Measurements from ENCODE around the gene ELL3. TPM values are rescaled to one million over a fixed set of nuclear protein-coding genes. Genes with fewer than 3 reads are reported as not detected.
A peak's percentile ranks its signal among the peaks of the same experiment; 100 is the strongest.
"Not testable (repeated sequence)": the region's sequence is repeated elsewhere in the genome, so short reads cannot be mapped to it uniquely, and the experiment has no call there.

ELL3 gene
- total RNA-seq, 1 donor from 2014 or later: 5.6 TPM

- DNase-seq (ENCODE audit: low spot score) (no peak), ATAC-seq (peak; percentile 2)
- intact Hi-C loops (cut with DNase I): no loop called here
Observed at GRCh38 chr15:43792761-43793476, 16.2 kb upstream of the ELL3 start.

DNA sequence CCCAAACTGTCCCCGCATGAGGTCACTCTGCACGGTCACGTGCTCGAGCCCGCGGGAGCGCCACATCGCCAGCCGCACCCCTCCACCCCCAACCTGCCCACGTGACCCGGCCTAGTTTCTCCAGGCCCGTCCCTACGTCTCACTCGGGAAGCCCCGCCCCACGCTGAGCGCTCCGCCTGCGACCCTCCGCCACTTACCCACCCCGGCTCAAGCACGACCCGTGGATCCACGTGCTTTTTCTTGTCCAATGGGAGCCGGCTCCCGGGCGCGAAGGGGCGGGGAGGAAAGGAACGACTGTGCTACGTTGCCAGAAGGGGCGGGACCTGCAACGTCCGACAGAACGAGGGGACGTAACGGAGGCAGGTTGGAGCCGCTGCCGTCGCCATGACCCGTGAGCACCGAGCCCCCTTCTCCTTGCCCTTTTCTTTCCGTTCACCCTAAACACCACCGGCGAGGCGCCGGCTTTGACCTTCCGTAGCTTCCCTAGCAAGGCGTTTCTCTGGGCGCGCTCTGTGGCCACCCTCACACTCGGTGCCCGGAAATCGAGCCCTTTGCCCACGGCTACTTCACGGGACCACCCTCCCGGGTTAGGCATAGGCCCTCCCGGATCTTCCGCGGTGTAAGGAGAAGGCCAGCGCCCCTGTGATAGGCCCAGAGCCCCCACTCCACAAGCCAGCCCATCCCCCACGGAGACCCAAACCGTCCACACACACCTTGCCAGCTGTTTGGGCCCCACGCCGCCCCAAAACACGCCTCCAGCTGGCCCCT, 15.4 kb upstream of the ELL3 start, which contains the start of gene SERF2:
Gene SERF2 (plus strand): TSS at position 328 of the 768 bp plus-strand sequence. CDS start 57 bp downstream, at position 385.
- DNase-seq (ENCODE audit: low spot score): peak; percentile 100
- intact Hi-C loops (cut with DNase I): no loop called here
- peak; percentile 98 for ATAC-seq

DNA sequence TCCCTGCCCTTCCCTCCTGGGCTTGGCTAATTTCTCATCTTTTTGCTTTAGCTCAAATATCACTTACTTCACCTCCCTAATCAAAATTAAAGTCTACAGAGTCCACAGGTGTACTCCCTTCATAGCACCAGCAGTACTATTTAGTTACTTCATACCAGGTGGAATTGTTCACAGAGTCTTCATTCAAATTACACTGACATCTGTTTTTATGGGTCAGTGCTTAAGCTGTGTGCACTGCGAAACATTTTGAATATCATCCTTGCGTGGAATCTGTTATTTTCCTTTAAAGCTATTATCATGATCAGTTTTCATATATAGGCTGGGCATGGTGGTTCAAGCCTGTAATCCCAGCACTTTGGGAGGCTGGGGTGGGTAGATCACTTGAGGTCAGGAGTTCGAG, 12.6 kb upstream of the ELL3 start:
- DNase-seq (ENCODE audit: low spot score): no peak
- intact Hi-C loops (cut with DNase I): no loop called here
- no peak for ATAC-seq

DNA sequence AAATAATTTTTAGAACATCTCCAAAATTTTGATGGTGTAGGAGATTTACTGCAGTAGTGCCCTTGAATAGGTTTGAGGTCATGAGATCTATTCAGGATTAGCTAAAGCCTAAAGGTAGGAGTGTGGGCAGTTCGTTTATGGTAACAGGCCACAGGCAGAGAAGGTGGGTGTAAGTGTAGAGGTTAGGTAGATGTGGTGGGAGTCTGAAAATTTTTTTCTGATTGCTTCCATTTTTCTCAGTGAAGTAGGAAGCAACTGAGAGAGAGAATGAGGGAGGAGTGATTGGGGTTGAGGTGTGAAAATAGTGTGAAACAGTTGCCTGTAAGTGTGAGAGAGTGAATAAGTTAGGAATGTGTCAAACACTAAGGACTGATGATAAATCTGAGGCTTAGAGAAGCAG, 2.2 kb upstream of the ELL3 start:
- ATAC-seq: no peak
- intact Hi-C loops (cut with DNase I): no loop called here
- DNase-seq (ENCODE audit: low spot score): no peak

DNA sequence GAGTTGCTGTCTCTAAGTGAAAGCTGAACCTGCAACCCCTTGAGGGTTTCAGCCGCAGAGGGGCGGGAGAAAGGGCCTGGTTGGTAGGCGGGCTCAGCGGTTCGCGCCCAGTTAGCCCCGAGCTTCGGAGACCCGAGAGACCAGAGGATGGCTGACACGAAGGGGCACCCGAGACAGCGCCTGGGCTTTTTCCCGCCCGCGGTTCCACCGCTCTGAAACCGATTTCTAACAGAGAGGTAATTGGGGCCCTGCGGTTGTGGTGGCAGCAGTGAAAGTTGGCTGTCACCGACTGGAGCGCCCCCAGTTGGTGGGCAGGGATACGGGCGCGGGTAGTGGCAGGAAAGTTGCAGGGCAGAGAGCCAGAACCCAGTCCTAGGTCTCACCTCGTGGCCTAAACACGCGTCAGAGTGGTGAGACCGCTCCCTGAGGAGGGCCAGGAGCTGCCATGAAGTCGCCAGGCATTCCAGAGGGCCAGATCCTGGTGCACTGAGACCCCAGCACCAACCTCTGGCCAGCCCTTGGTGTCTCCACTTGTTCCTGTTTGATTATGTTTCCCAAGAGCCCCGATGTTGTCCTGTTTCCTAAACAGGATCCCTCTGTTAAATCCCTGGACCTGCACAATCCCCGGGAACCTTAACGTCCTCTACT, 625 bp upstream of the ELL3 start:
- intact Hi-C loops (cut with DNase I): no loop called here
- ATAC-seq (peak; percentile 87), DNase-seq (ENCODE audit: low spot score) (peak; percentile 88)

DNA sequence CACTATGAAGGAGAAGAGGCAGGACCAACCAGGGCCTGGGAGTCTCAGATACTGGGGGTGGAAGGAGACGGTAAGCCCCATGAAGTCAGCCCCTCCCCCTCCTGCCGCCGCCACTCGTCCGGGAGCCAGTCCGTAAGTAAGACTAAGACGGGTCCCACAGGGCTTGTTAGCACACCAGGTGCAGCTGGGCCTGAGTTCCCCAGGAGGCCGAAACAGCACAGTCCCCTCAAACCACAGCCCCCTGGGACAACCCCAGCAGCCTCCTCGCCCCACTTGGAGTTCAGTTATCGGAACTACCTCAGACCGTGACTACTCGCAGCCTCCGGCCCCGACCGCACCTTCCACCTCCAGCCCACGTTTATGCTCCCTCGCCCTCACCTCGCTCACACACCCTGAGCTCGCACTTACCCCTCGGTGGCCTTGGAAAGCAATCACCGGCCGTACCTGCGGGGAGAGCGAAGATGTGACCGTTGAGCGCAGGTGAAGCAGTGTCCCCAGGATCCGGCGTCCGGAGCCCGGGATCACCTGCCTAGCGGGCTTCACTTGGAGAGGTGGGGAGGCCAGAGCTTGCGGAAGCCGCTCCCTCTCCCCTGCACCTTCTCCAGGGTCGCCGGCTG, 557 bp downstream of the ELL3 start:
- intact Hi-C loops (cut with DNase I): no loop called here
- DNase-seq (ENCODE audit: low spot score) (no peak), ATAC-seq (peak; percentile 25)

- intact Hi-C loops (cut with DNase I): no loop called here
- ATAC-seq (peak; percentile 1), DNase-seq (ENCODE audit: low spot score) (no peak)
Observed at GRCh38 chr15:43775411-43775965, 1.3 kb downstream of the ELL3 start.

GRCh38 chr15:43774062-43774461, 2.7 kb downstream of the ELL3 start:
- ATAC-seq (no peak), DNase-seq (ENCODE audit: low spot score) (no peak)
- intact Hi-C loops (cut with DNase I): no loop called here

DNA sequence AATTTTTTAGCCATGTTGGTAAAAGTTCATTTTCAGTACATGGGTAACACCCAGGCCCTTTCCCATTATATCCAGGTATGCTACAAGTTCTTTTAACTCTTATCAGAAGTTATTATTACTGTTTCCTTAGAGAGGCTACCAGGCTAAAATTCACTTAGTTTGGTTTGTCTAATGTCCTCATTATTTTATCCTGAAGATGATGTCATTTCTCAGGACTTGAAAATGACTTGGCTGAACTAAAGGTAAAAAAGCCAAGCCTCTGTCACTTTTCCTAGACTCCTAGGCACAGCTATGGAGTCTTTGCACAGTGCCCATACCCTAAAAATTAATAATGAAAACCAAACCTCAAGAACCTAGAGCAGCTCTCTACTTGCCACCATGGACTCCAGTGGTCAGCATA, 4.1 kb downstream of the ELL3 start:
- DNase-seq (ENCODE audit: low spot score) (no peak), ATAC-seq (no peak)
- intact Hi-C loops (cut with DNase I): no loop called here

DNA sequence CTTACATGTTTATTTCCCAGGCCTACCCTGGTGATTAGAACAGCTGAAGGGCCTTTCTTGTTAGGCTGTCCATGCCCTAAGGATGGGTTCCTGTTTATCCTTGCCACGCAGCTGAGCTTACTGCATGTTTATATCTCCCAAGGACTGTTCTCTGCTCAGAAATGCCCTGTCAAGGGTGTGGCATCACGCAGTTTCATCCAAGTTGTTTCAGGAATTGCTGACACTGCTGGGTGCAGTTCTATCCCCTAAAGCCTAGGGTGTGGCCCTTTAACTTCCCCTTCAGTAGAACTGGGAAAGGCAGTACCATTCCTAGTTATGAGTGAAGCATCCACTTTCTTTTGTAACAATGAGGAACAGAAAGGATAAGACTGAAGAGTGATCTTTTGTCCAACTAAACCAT, 5.0 kb downstream of the ELL3 start:
- no peak for DNase-seq (ENCODE audit: low spot score)
- intact Hi-C loops (cut with DNase I): no loop called here
- peak; percentile 30 for ATAC-seq

DNA sequence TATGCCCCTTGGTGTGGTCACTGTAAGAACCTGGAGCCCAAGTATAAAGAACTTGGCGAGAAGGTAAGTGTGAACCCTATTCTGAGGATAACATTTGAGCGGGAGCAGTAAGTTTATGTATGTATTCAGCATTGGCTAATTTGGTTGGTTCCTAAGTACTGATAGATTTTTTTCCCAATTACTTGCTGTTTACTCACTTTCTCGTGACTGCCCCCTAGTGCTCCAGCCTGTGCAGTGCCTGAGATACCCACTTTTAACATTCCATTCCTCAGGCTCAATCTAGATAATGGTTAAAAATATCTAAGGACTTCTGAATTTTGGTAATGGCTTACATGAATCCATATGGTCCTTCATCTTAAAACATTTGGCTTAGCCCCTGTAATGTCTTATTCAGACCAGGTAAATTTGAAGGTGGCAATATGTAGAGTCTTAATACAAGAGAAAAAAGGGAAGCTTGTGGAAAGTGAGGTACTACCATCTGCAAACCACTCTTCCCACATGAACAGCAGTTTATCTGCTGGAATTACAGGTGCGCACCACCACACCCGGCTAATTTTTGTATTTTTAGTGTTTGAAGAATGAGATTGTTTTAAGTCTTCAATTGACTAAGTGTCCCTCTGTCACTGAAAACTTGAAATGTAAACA, 7.1 kb downstream of the ELL3 start:
- DNase-seq (ENCODE audit: low spot score) (no peak), ATAC-seq (peak; percentile 62)

DNA sequence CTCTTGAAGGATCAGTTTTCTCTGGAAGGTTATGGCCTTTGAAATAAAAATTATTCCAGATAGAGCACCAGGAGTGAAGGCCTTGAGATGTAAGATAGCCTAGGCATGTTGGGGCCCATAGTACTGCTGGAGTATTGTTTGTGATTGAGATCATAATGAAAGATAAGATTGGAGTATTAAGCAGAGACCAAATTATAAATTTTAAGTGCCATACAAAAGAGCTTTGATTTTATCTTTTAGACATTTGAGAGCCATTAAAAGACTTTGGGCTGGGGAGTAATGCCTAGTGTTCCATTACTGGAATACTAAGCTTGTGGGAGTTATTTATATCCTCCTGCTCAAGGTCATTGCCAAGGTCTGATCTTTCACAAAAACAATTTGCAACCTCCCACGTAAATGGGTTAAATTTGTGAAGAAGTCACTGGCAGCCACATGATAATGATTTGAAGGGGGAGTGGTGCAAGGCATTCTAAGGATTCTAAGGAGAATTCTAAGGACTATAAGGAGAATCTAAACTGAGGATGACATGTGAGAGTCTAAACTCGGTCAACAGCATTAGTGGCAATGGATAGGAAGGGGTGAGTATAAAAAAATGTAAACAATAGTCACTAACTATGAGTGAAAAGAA, 12.8 kb downstream of the ELL3 start:
- ATAC-seq: no peak
- DNase-seq (ENCODE audit: low spot score): no peak
- intact Hi-C loops (cut with DNase I): no loop called here

More for the DNA sequence above, 7.1 kb downstream of the ELL3 start:
- intact Hi-C loops (cut with DNase I): no loop called here

DNA sequence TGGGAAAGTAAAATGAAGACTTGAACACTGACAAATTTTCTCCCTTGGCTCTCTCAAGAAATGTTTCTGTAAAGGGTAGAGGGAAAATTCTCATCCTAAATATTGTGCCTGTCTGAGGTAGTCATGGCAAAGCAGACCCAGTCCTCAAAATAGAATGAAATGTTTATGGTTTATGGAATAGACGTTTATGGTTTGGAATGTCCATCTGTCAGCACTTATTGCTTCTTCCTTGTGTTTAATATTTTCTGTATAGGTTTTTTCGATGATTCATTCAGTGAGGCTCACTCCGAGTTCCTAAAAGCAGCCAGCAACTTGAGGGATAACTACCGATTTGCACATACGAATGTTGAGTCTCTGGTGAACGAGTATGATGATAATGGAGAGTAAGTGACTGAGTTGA, 13.9 kb downstream of the ELL3 start:
- no peak for DNase-seq (ENCODE audit: low spot score)
- intact Hi-C loops (cut with DNase I): no loop called here
- no peak for ATAC-seq

DNA sequence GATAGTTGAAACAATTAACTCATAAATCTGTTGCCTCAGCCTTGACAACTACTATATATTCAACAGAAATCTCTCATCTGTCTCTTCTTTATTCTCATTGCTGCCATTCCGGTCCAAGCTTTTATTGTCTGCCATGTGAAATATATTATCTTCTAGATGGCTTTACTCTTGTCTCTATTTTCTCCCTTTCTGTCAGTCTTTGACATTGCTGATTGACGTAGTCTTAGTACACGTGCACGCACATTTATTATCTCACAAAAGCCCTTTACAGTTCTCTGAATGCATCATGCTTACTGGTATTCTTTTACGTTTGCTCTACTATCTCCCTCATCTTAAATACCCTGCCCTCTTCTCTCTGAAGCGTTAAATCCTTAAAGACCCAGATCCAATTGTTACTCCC, 24.9 kb downstream of the ELL3 start:
- intact Hi-C loops (cut with DNase I): no loop called here
- no peak for DNase-seq (ENCODE audit: low spot score)
- no peak for ATAC-seq

- ATAC-seq (no peak), DNase-seq (ENCODE audit: low spot score) (no peak)
- intact Hi-C loops (cut with DNase I): no loop called here
Observed at GRCh38 chr15:43749690-43750345, 26.9 kb downstream of the ELL3 start.

GRCh38 chr15:43748376-43748775, 28.4 kb downstream of the ELL3 start:
- intact Hi-C loops (cut with DNase I): no loop called here
- ATAC-seq: no peak
- no peak for DNase-seq (ENCODE audit: low spot score)

DNA sequence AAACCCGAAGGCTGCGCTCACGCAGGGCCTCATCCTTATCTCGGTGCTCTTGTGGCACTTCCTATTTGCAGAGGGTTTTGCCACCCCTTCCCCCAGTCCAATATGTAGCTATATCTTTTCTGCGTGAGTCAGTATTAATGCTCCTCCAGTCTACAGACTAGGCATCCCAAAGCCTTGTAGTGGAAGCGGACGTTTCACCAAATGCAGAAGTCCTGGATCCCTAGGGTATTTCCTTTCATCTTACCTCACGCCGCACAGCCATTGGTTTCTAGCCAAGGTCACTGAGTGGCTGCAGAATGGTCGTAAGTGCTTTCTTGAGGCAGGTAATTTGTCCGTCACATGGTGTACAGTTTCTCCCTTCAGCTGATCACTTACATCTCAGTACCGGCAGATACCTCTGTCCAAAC, 29.9 kb downstream of the ELL3 start:
- DNase-seq (ENCODE audit: low spot score); intact Hi-C loops (cut with DNase I): not testable (repeated sequence)
- ATAC-seq: peak; percentile 27
